Bronchial epithelial cell (primary cell): ENCODE data around the gene GNB3. TPM values are rescaled to one million over a fixed set of nuclear protein-coding genes. Genes with fewer than 3 reads are reported as not detected.
A peak's percentile ranks its signal among the peaks of the same experiment; 100 is the strongest.
"Not testable (repeated sequence)": the region's sequence is repeated elsewhere in the genome, so short reads cannot be mapped to it uniquely, and the experiment has no call there.

Source experiments
- DNase-seq: peaks from one replicate; pipeline ENCODE4 v3.0.0-alpha.2; 2010; ENCODE audit warnings: low read depth
- FAIRE-seq: peaks from 2 replicates; lab custom pipeline; 2011; peaks lifted over from hg19 to GRCh38; lab: Jason Lieb, UNC
- H3K27me3 ChIP-seq: 2 replicates; pipeline ENCODE4 v1.5.1; 2011; ENCODE audit warnings: low read length; ENCODE audit not compliant: control insufficient read depth, insufficient read depth
- H3K36me3 ChIP-seq: 2 replicates; pipeline ENCODE4 v1.5.1; 2011; ENCODE audit warnings: low read length; ENCODE audit not compliant: control insufficient read depth, insufficient read depth
- H3K4me3 ChIP-seq: 2 replicates; pipeline ENCODE4 v1.5.1; 2011; ENCODE audit warnings: mild to moderate bottlenecking, low read depth, low read length, control low read depth
- total RNA-seq: library from RNA; depleted of rRNA; stranded (reverse); fragments of >200 nt; gene quantifications from 2 replicates; pipeline ENCODE4 v1.2.1, GENCODE V29; 2014
- TF ChIP-seq, protein P1 (sequence below): IDR thresholded peaks from 2 replicates; pipeline ENCODE4 v1.5.1; 2011; ENCODE audit warnings: mild to moderate bottlenecking, moderate library complexity, low read length, control low read depth, inconsistent platforms; ENCODE audit not compliant: insufficient read depth, severe bottlenecking

GNB3 gene
- total RNA-seq, 1 donor from 2014 or later = 0.53 TPM

DNA sequence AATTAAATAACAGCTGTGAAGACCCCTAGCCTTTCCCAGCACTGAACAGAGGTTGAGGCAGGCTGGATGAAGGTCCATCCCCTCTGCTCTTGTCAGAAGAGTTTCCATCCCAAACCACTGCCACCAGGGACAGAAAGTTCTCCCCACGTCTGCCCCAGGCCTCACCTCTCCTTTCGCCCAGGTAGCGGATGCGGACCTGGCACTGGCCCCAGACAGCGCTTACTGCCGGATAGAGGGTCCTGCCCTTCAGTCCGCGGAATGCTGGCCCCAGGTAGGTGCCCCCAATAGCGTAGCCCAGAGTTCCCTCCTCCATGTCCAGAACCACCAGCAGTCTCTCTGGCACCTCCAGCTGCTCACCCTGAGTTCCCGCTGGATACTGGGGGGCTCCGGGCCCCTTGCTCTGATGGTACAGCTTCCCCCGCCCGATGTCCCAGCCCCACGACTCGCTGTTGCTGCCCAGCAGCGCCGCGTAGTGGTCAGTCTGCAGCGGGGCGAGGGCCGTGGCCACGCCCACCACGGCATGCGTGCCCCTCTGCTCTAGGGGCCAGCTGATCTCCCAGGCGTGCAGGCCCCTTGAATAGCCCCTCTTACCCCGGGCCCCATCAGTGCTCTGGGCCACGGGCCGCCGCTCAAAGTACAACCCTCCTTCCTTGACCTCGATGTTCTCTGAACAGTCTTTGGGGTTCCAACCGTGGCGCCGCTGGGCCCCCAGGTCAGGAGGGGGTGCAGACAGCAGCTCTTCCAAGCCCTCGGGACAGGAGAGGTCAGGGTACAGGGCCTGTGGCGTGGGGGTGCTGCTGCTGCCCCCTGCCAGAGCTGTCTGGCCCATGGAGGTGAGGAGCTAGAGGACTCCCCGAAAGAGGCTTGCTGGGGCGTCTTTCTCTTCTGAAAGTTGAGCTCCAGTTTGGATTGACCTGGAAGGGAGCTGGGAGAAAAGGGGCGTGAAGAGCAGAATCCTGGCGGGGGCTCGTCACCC lies 31.6 kb downstream of the GNB3 start:
- TF ChIP-seq, protein P1, sequence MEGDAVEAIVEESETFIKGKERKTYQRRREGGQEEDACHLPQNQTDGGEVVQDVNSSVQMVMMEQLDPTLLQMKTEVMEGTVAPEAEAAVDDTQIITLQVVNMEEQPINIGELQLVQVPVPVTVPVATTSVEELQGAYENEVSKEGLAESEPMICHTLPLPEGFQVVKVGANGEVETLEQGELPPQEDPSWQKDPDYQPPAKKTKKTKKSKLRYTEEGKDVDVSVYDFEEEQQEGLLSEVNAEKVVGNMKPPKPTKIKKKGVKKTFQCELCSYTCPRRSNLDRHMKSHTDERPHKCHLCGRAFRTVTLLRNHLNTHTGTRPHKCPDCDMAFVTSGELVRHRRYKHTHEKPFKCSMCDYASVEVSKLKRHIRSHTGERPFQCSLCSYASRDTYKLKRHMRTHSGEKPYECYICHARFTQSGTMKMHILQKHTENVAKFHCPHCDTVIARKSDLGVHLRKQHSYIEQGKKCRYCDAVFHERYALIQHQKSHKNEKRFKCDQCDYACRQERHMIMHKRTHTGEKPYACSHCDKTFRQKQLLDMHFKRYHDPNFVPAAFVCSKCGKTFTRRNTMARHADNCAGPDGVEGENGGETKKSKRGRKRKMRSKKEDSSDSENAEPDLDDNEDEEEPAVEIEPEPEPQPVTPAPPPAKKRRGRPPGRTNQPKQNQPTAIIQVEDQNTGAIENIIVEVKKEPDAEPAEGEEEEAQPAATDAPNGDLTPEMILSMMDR = peak; percentile 98
- no peak for FAIRE-seq
- peak; percentile 53 for DNase-seq
- Histone ChIP-seq H3K27me3 (no peaks in the 10 kb centered on the region), H3K36me3 (peaks cover 18% of the 10 kb centered on the region), H3K4me3 (peak overlapping the region; percentile 54)

DNA sequence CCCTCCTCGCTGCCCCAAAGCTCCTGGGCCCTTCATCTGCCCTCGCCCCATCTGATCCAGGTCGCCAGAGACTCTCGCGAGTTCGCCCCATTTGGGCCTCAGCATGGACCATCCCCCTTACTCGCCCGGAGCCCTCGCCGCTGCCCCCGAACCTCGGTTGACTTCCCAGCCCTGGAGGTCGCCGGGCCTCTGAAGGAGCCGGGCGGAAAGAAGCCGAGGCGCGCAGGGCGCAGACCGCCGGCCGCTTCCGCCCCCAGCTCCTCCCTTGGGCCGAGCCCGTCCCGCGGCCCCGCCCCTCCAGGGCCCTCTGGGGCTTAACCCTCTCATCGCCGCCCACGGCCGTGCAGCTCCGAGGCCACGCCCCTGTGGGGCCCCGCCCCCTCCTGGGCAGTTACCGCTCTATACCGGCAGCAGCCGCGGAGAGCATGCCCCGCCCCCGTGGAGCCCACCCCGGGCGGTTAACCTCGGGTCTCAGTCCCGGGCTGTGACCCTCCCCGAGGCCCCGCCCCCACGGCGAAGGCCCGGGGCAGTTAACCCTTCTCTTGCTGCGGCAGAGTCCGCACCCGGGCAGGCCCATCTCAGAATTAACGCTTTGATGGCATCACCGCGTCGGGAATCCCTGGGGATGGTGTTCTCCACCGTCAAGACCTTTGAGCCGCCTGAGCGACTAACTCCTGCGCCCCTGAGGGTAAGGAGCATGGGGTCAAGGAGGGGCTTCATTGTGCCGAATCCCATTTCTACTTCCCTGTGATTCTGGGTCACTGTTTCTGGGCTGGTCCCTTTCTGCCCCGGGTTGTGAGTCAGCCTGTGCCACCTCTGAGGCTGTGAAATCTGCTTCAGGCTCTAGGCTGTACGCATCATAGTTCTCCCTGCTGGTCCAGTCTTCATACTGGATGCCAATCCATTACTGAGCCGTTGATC lies 32.6 kb downstream of the GNB3 start, which contains the start of gene SPSB2:
Gene SPSB2, minus strand, starts transcription at position 210 of the 921 bp plus-strand sequence. CDS start 402 bp downstream, outside the sequence.
- Histone ChIP-seq H3K27me3 (no peaks in the 10 kb centered on the region), H3K36me3 (peaks cover 18% of the 10 kb centered on the region), H3K4me3 (peak within 1 kb of the TSS; percentile 54)
- DNase-seq (peak; percentile 78), FAIRE-seq (no peak)
- TF ChIP-seq, protein P1 = no peak

DNA sequence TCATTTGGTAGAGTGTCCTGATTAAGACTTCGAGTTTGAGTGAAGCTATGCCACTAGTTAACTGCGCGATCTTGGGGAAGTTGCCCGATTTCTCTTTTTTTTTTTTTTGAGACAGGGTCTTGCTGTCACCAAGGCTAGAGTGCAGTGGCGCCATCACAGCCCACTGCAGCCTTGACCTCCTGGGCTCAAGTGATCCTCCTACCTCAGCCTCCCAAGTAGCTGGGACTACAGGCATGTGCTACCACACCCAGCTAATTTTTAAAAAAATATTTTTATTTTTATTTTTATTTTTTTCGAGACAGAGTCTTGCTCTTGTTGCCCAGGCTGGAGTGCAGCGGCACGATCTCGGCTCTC lies 33.3 kb downstream of the GNB3 start:
- not testable (repeated sequence) for H3K27me3 ChIP-seq, FAIRE-seq, DNase-seq, H3K4me3 ChIP-seq
- peaks cover 15% of the 10 kb centered on the region for H3K36me3 ChIP-seq

DNA sequence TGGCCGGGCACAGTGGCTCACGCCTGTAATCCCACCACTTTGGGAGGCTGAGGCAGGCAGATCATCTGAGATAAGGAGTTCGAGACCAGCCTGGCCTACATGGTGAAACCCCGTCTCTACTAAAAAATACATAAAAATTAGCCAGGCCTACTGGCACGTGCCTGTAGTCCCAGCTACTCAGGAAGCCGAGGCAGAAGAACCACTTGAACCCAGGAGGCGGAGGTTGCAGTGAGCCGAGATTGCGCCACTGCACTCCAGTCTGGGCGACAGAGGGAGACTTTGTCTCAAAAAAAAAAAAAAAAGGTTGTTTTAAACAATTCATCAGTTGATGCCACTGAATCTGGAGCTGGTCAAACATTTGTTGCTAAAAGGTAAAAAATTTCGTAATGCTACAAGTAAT lies 39.1 kb downstream of the GNB3 start:
- H3K4me3 ChIP-seq, H3K27me3 ChIP-seq, H3K36me3 ChIP-seq, DNase-seq, FAIRE-seq: not testable (repeated sequence)

DNA sequence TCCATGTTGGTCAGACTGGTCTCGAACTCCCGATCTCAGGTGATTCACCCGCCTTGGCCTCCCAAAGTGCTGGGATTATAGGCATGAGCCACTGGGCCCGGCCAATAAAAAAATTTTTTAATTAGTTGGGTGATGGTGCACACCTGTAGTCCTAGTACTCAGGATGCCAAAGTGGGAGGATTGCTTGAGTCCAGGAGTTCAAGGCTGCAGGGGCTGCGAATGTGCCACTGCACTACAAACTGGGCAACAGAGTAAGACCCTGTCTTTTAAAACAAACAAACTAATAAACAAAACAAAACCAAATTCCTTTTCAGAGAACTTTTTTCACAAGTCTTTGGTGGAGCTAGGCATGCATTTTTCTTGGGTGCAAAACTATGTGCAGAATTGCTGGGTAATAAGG lies 42.5 kb downstream of the GNB3 start:
- no peak for FAIRE-seq
- TF ChIP-seq, protein P1 = no peak
- no peak overlapping the region for H3K4me3 ChIP-seq
- H3K27me3 ChIP-seq = no peaks in the 10 kb centered on the region
- DNase-seq = no peak
- H3K36me3 ChIP-seq = no peaks in the 10 kb centered on the region

DNA sequence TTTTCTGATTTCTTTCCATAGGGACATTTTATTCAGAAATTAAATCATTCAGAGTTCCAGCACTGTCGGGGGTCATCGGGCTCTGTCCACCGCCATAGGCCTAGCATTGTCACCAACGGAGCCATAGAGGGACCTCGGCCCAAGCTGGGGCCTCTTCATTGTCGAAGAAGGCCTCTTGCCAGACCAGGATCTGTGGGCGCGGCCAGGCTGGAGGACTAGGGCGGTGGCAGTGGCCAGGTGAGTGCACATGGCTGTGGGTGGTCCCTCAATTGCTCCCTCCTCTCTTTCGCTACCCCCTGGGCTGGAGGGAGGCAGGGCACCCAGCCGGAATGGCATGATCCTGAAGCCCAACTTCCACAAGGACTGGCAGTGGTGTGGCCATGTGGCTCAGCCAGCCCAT lies 43.0 kb downstream of the GNB3 start:
- TF ChIP-seq, protein P1 = no peak
- no peak for FAIRE-seq
- no peak overlapping the region for H3K4me3 ChIP-seq
- DNase-seq = no peak
- no peaks in the 10 kb centered on the region for H3K36me3 ChIP-seq
- H3K27me3 ChIP-seq = no peaks in the 10 kb centered on the region
